Aorta (tissue), 5 donors: ENCODE measurements around the gene ZNF224. TPM values are rescaled to one million over a fixed set of nuclear protein-coding genes. Genes with fewer than 3 reads are reported as not detected.

ENCODE experiments used
- ATAC-seq: fragments of 200-7000 bp; cut with Tn5 transposase; one replicate; pipeline ENCODE4 v1.9.1; 2022; ENCODE audit warnings: moderate library complexity; ENCODE audit not compliant: low FRiP score
- DNase-seq, 2 donors: peaks; one replicate each; pipeline ENCODE4 v3.0.0-alpha.2; 2020
- H3K27ac ChIP-seq, 2 donors: one replicate each; pipeline ENCODE4 v1.5.1; 2013; ENCODE audit warnings: low read length in 2 of 2, mild to moderate bottlenecking in 2 of 2, moderate library complexity in 2 of 2, control low read depth in 1 of 2, inconsistent platforms in 1 of 2, low read depth in 1 of 2
- H3K27me3 ChIP-seq, 2 donors: one replicate each; pipeline ENCODE4 v1.6.1; 2013; ENCODE audit warnings: control low read depth in 1 of 2, low read length in 1 of 2, mild to moderate bottlenecking in 1 of 2, moderate library complexity in 1 of 2; ENCODE audit not compliant: insufficient read depth in 2 of 2, control insufficient read depth in 1 of 2
- H3K36me3 ChIP-seq, 2 donors: one replicate each; pipeline ENCODE4 v1.6.1; 2013; ENCODE audit warnings: control low read depth in 1 of 2, low read length in 1 of 2, mild to moderate bottlenecking in 1 of 2; ENCODE audit not compliant: insufficient read depth in 2 of 2, control insufficient read depth in 1 of 2
- H3K4me1 ChIP-seq, 2 donors: one replicate each; pipeline ENCODE4 v1.6.1; 2013; ENCODE audit warnings: low read length in 2 of 2, control low read depth in 1 of 2, mild to moderate bottlenecking in 1 of 2, moderate library complexity in 1 of 2; ENCODE audit not compliant: insufficient read depth in 2 of 2, control insufficient read depth in 1 of 2
- H3K4me3 ChIP-seq, 2 donors: one replicate each; pipeline ENCODE4 v1.5.1; 2013; ENCODE audit warnings: low read length in 2 of 2, control low read depth in 1 of 2, mild to moderate bottlenecking in 1 of 2
- H3K9me3 ChIP-seq: one replicate; pipeline ENCODE4 v1.6.1; 2013; ENCODE audit warnings: mild to moderate bottlenecking, low read length; ENCODE audit not compliant: control insufficient read depth
- WGBS, 2 donors: extraction: QIAGEN DNeasy Blood & Tissue Kit; methylation state at CpG; one replicate each; pipeline ENCODE4 v1.1.7; 2013; 5-methylcytosine and 5-hydroxymethylcytosine counted together
- intact Hi-C, 2 donors: fragments of 100-400 bp; cut with DNase I; formaldehyde crosslinking; loops; one replicate each; pipeline versions ENCODE4 v1.14.2 to v1.15.0; 2022
- polyA plus RNA-seq, 2 donors: library from polyadenylated mRNA; stranded (reverse); fragments of 200-250 nt; gene quantifications; one replicate each; pipeline ENCODE4 v1.2.3, GENCODE V29; 2013
- total RNA-seq, 2 donors: library from RNA; stranded (reverse); fragmentation: NEBNext Ultra II Directional; extraction: Animal tissue kit (Norgen Biotek cat#: 25700); gene quantifications; one replicate each; pipeline ENCODE4 v1.2.1, GENCODE V29; 2021
- donor health status: healthy with polysubstance abuse.
- donor health status: Bipolar disorder and iron deficiency.
- donor health status: DM: no; HTN: no; CAD: no.
- donor health status: DM: no; HTN: no; CAD: no.
- donor health status: DM: yes; HTN: yes; CAD: no.

ZNF224 gene
- total and polyA plus RNA-seq, 4 donors = 4.8 to 42.2 (median 33.8) TPM

DNA sequence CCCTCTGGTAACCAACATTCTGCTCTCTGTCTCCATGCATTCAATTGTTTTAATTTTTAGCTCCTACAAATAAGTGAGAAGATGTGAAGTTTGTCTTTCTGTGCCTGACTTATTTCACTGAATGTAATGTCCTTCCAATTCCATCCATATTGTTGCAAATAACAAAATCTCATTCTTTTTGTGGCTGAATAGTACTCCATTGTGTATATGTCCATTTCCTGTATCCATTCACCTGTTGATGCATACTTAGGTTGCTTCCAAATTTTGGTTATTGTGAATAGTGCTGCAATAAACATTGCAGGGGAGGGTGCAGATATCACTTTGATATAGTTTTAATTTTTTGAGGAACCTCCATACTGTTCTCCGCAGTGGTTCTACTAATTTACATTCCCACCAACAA is 24.7 kb upstream of the ZNF224 start:
- peaks cover 11 to 16% of the 10 kb centered on the region in 2 donors for H3K36me3 ChIP-seq
- no peak for ATAC-seq
- no peak overlapping the region for H3K27ac ChIP-seq
- peaks cover 19% of the 10 kb centered on the region for H3K9me3 ChIP-seq
- peaks cover 0 to 5% of the 10 kb centered on the region in 2 donors for H3K4me1 ChIP-seq
- no peak overlapping the region for H3K4me3 ChIP-seq
- DNase-seq = no peak
- 91 to 96% methylated on average over 1 of the region's 1 CpG for WGBS, 2 donors
- H3K27me3 ChIP-seq = no peaks in the 10 kb centered on the region
- intact Hi-C loops = no loop called here

DNA sequence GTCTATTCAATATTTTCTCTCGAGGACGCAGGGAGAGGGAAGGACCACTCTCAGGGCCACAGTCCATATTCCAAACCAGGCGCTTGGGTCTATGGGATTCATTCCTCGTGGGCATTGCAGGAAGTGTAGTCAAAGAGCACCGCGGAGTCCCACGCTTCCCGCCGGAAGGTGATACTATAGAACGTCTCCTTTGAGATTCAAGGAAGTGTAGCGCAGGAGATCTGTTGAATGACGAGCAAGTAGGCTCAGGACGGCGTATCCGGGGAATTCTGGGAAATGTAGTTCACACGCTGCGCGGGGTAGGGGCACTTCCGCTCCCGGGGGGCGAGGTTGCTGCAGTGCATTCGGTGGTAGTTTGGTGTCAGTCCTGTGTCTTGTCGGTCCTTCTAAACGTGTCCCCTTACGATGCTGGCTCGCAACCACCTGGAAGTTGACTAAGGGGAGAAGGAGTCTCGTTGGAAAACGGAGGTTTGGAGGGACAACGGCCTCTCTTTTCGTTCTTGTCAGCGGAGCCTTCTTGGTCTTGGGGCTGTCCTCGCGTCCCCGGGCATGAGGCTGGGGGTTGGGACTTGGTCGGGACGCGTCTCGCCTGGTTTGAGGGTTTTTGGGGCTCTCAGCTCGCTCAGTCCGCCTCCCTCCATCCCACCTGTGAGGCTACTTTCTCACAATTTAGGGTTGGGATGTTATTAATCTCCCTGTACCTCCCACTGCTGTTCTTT is 22.2 kb upstream of the ZNF224 start, which contains the start of gene ZNF284:
ZNF284 (plus strand) TSS at position 336 of the 719 bp plus-strand sequence. CDS start 4,231 bp downstream, outside the sequence.
- WGBS, 2 donors = 0 to 1% methylated on average over 39 to 40 of the region's 40 CpGs
- peak; percentile 98 for ATAC-seq
- DNase-seq = peak; percentile 92 to 93
- intact Hi-C loops = no loop called here
- Histone ChIP-seq H3K9me3 (peaks cover 4% of the 10 kb centered on the region), H3K4me1 (peaks cover 0 to 5% of the 10 kb centered on the region in 2 donors), H3K4me3 (peak within 1 kb of the TSS; percentile 42 to 95), H3K27me3 (no peaks in the 10 kb centered on the region), H3K36me3 (peaks cover under 1 to 2% of the 10 kb centered on the region in 2 donors), H3K27ac (peak within 1 kb of the TSS in 1 of 2 donors; percentile 56)

DNA sequence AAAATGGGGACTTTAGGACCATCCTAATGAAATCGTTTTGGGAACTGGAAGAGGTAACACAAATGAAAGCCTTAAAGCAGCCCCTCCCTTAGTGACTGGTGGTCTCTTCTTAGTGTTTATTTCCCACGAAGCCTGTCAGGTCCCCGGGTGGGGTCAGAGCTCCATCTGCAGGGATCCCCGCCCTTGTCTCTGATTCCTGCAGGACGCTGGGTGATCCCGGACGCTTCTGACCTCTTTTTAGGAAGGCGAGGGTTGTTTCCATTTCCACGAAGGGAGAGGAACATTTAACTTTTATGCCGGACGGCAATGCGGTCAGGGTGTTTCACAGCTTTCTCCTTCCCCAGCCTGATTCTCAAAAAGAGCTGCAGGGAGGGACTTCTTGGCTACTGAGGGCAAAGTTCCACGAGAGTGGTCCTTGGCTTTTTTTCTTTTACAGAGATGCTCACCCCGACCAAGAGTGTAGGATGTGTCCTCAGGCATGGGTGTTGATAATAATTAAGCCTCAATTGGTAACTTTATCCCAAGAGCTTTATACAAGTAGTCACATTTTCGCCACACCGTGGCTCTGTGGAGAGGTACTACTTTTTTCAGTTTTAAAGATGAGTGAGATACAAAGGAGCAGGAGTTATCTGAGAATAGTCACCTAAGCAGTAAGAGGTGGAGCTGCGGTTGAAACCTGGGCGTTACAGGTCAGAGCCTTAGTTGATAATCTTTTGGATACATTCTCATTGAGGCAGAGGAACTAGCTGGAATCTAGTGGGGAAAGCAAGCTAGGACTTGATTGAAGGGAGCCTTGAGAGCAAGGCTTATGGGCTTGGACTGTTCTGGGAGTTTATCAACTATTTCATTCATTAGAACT is 21.4 kb upstream of the ZNF224 start:
- ATAC-seq (no peak), DNase-seq (no peak)
- no peaks in the 10 kb centered on the region for H3K27me3 ChIP-seq
- peak overlapping the region; percentile 42 to 95 for H3K4me3 ChIP-seq
- intact Hi-C loops = no loop called here
- H3K27ac ChIP-seq = no peak overlapping the region
- H3K4me1 ChIP-seq = peaks cover 0 to 5% of the 10 kb centered on the region in 2 donors
- H3K9me3 ChIP-seq = no peaks in the 10 kb centered on the region
- WGBS, 2 donors = 18 to 20% methylated on average over 18 of the region's 18 CpGs
- no peaks in the 10 kb centered on the region for H3K36me3 ChIP-seq

DNA sequence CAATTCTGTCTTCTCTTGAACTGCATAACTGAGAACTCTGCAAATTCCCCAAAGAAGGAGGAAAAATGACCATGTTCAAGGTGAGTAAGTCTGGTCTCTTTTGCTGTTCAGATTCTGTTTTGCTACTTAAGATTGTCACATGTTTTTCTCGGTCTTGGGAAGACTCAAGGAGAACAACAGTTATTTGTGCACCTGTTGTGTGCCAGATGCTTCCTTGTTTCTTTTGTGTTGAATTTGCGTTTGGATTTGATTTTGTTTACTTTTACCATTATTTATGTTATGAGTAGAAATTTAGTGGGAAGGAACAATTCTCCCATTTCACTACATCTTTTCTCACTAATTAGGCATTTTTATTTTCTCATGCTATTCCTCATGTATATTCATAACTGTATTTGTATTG is 17.8 kb upstream of the ZNF224 start:
- ATAC-seq (no peak), DNase-seq (no peak)
- Histone ChIP-seq H3K9me3 (no peaks in the 10 kb centered on the region), H3K27ac (no peak overlapping the region), H3K36me3 (peaks cover 3 to 4% of the 10 kb centered on the region in 2 donors), H3K4me3 (no peak overlapping the region), H3K4me1 (peaks cover 0 to 5% of the 10 kb centered on the region in 2 donors), H3K27me3 (no peaks in the 10 kb centered on the region)
- intact Hi-C loops = no loop called here
- WGBS, 2 donors = 87 to 88% methylated on average over 2 of the region's 2 CpGs

DNA sequence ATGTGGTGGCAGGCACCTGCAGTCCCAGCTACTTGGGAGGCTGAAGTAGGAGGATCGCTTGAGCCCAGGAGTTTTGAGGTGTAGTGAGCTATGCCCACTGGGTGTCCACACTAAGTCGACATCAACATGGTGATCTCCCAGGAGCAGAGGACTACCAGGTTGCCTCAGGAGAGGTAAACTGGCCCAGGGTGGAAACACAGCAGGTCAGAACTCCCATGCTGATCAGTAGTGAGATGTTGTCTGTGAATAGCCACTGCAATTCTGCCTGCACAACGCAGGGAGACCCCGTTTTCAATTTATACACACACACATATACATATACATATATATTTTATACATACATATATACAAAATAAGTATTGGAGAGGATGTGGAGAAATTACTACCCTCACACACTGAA is 2.1 kb upstream of the ZNF224 start:
- no peaks in the 10 kb centered on the region for H3K27me3 ChIP-seq
- H3K36me3 ChIP-seq = no peaks in the 10 kb centered on the region
- no peak overlapping the region for H3K4me3 ChIP-seq
- 65 to 66% methylated on average over 4 of the region's 4 CpGs for WGBS, 2 donors
- H3K9me3 ChIP-seq = no peaks in the 10 kb centered on the region
- ATAC-seq (no peak), DNase-seq (no peak)
- H3K27ac ChIP-seq = no peak overlapping the region
- H3K4me1 ChIP-seq = no peaks in the 10 kb centered on the region
- intact Hi-C loops = no loop called here

DNA sequence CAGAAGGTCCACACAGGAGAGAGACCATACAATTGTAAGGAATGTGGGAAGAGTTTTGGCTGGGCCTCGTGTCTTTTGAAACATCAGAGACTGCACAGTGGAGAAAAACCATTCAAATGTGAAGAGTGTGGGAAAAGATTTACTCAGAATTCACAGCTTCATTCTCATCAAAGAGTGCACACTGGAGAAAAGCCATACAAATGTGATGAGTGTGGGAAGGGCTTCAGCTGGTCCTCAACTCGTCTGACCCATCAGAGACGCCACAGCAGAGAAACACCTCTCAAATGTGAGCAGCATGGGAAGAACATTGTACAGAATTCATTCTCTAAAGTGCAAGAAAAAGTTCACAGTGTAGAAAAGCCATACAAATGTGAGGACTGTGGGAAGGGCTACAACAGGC is 13.6 kb downstream of the ZNF224 start:
- H3K36me3 ChIP-seq = peaks cover 12 to 14% of the 10 kb centered on the region in 2 donors
- no peaks in the 10 kb centered on the region for H3K27me3 ChIP-seq
- DNase-seq (no peak), ATAC-seq (no peak)
- H3K9me3 ChIP-seq = peaks cover 20% of the 10 kb centered on the region
- 94 to 98% methylated on average over 3 of the region's 3 CpGs for WGBS, 2 donors
- intact Hi-C loops = no loop called here
- no peak overlapping the region for H3K4me3 ChIP-seq
- H3K4me1 ChIP-seq = no peaks in the 10 kb centered on the region
- no peak overlapping the region for H3K27ac ChIP-seq

DNA sequence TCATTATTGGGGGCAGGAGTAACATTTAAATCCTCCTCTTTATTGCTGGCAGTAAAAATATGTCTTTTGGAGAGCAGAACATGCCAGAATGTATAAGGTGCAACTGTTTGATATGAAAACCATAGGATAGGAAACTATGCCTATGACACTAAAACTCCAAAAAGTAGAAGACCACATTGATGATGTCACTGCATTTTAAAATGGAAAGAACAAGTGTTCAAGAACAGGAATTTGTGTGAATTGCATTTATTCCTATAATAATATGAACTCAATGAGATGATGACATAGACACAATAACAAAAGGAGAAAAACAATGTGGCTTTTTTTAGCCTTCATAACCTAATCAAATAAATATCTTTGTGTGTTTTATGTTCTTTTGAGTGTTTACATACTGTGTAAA is 15.3 kb downstream of the ZNF224 start:
- Histone ChIP-seq H3K4me1 (no peaks in the 10 kb centered on the region), H3K27ac (no peak overlapping the region), H3K4me3 (no peak overlapping the region), H3K9me3 (peaks cover 19% of the 10 kb centered on the region), H3K36me3 (peaks cover 9 to 12% of the 10 kb centered on the region in 2 donors), H3K27me3 (no peaks in the 10 kb centered on the region)
- intact Hi-C loops = no loop called here
- DNase-seq = no peak
- no peak for ATAC-seq

DNA sequence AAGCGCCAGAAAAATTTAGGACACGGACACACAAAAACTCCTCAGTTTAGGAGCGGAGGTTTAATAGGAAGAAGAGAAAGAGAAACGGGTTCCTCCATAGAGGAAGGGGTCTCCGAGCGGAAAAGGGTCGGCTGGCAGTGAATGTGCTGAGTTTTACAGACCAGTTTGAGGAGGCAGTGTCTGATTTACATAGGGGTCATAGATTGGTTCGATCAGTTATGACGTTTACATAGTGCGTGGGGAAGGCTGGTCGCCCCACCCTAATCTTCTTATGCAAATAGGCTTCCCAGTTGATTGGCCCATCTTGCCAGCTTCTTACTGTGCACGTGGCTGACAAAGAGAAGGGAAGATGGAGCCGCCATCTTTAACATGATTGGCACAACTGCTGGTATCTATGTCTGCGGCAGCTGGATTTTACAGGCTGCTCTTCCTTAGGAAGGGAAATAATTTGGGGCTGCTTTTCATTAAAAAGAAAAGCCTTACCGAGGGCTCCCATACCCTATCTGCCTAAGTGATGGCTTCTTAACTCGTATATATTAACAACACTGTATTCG is 17.8 kb downstream of the ZNF224 start:
- DNase-seq (no peak), ATAC-seq (no peak)
- Histone ChIP-seq H3K36me3 (peaks cover under 1 to 6% of the 10 kb centered on the region in 2 donors), H3K4me3 (peak overlapping the region; percentile 84 to 97), H3K9me3 (peaks cover 13% of the 10 kb centered on the region), H3K4me1 (no peaks in the 10 kb centered on the region), H3K27ac (no peak overlapping the region), H3K27me3 (no peaks in the 10 kb centered on the region)
- intact Hi-C loops = loop anchor here (2.0 to 10.0 kb wide), 4 partner anchors 17 to 110 kb away; partner anchors contain the start of genes ZNF226 (in 2 of the 2), ZNF224 (in 1 of the 2) and ZNF230 (in 1 of the 2)
- 11 to 13% methylated on average over 17 of the region's 17 CpGs for WGBS, 2 donors
